Psoas muscle (tissue), 8 donors: ENCODE data around the gene SART3. TPM values are rescaled to one million over a fixed set of nuclear protein-coding genes. Genes with fewer than 3 reads are reported as not detected.

ENCODE experiments used
- ATAC-seq, 4 donors: fragments of 200-7000 bp; cut with Tn5 transposase; one replicate each; pipeline ENCODE4 v1.9.1; 2020; ENCODE audit warnings: moderate library complexity in 3 of 4, mild to moderate bottlenecking in 2 of 4
- DNase-seq, 2 donors: peaks; one replicate each; pipeline ENCODE4 v3.0.0-alpha.2; 2020
- H3K27ac ChIP-seq: fragments of 200-600 bp; one replicate; pipeline ENCODE4 v1.8.0; 2022
- H3K27me3 ChIP-seq, 3 donors: fragments of 200-600 bp in 1 of 3; one replicate each; pipeline versions ENCODE4 v1.6.1 to v1.8.0; 2013 to 2022; ENCODE audit warnings: low read length in 2 of 3, mild to moderate bottlenecking in 2 of 3, moderate library complexity in 1 of 3; ENCODE audit not compliant: insufficient read depth in 3 of 3
- H3K36me3 ChIP-seq, 2 donors: fragments of 200-600 bp in 1 of 2; one replicate each; pipeline versions ENCODE4 v1.6.1 to v1.8.0; 2013 to 2022; ENCODE audit warnings: low read depth in 1 of 2, mild to moderate bottlenecking in 1 of 2, moderate library complexity in 1 of 2; ENCODE audit not compliant: insufficient read depth in 1 of 2
- H3K4me1 ChIP-seq: fragments of 200-600 bp; one replicate; pipeline ENCODE4 v1.8.0; 2022
- H3K4me3 ChIP-seq: fragments of 200-600 bp; one replicate; pipeline ENCODE4 v1.8.0; 2022; ENCODE audit warnings: mild to moderate bottlenecking
- H3K9me3 ChIP-seq: fragments of 200-600 bp; one replicate; pipeline ENCODE4 v1.8.0; 2022
- CTCF ChIP-seq: fragments of 200-600 bp; IDR thresholded peaks from one replicate; pipeline ENCODE4 v1.8.0; 2022; ENCODE audit warnings: antibody characterized with exemption
- WGBS, 3 donors: extraction: QIAGEN DNeasy Blood & Tissue Kit; methylation state at CpG; one replicate each; pipeline versions ENCODE4 v1.1.6 to v1.1.7; 2013; 5-methylcytosine and 5-hydroxymethylcytosine counted together
- intact Hi-C, 2 donors: fragments of 100-400 bp; cut with DNase I; formaldehyde crosslinking; loops; one replicate each; pipeline versions ENCODE4 v1.11.0 to v1.14.2; 2022
- polyA plus RNA-seq, 3 donors: library from polyadenylated mRNA; stranded (reverse); fragments of 200-250 nt; gene quantifications; one replicate each; pipeline ENCODE4 v1.2.3, GENCODE V29; 2013
- total RNA-seq, 4 donors: library from RNA; stranded (reverse); fragmentation: NEBNext Ultra II Directional in 2 of 4; extraction: Animal tissue kit (Norgen Biotek cat#: 25700) in 2 of 4; gene quantifications; one replicate each; pipeline versions ENCODE4 v1.2.1 to v1.2.4, GENCODE V29; 2021 to 2023
- donor health status: healthy with polysubstance abuse.
- donor health status: DM: no; HTN: no; CAD: no; lungs with moderate emphysema.
- donor health status: Bipolar disorder and iron deficiency.
- donor health status: healthy.
- donor health status: DM: yes; HTN: yes; CAD: no.
- donor health status: DM: no; HTN: no; CAD: no.
- donor health status: DM: no; HTN: no; CAD: no.
- donor health status: DM: yes; HTN: yes; CAD: no.

SART3 gene
- total and polyA plus RNA-seq, 7 donors, result 13.4 to 35.3 (median 24.2) TPM

GRCh38 chr12:108477881-108478259, 83.1 kb downstream of the SART3 start:
- H3K4me1 ChIP-seq, result no peaks in the 10 kb centered on the region
- 65 to 70% (median 68%) methylated on average over 6 of the region's 6 CpGs for WGBS, 3 donors
- TF ChIP-seq CTCF, result no peak
- H3K27ac ChIP-seq, result no peak overlapping the region
- no peaks in the 10 kb centered on the region for H3K36me3 ChIP-seq
- no peak overlapping the region for H3K4me3 ChIP-seq
- H3K27me3 ChIP-seq, result peaks cover 0 to 2% (median 0%) of the 10 kb centered on the region in 3 donors
- intact Hi-C loops, result no loop called here
- no peaks in the 10 kb centered on the region for H3K9me3 ChIP-seq
- DNase-seq (no peak), ATAC-seq (no peak)

- no peak for TF ChIP-seq CTCF
- WGBS, 3 donors, result 74 to 76% (median 75%) methylated on average over 11 of the region's 11 CpGs
- Histone ChIP-seq H3K4me1 (no peaks in the 10 kb centered on the region), H3K4me3 (no peak overlapping the region), H3K27me3 (peaks cover 0 to 6% (median 0%) of the 10 kb centered on the region in 3 donors), H3K9me3 (no peaks in the 10 kb centered on the region), H3K27ac (no peak overlapping the region), H3K36me3 (no peaks in the 10 kb centered on the region)
- DNase-seq, result no peak
- intact Hi-C loops, result no loop called here
- no peak for ATAC-seq
Observed at GRCh38 chr12:108477055-108477880, 83.7 kb downstream of the SART3 start.

GRCh38 chr12:108475396-108475795, 85.6 kb downstream of the SART3 start:
- DNase-seq, result no peak
- Histone ChIP-seq H3K27me3 (peaks cover 0 to 6% (median 0%) of the 10 kb centered on the region in 3 donors), H3K27ac (no peak overlapping the region), H3K9me3 (no peaks in the 10 kb centered on the region), H3K4me3 (no peak overlapping the region), H3K4me1 (no peaks in the 10 kb centered on the region), H3K36me3 (no peaks in the 10 kb centered on the region)
- 59 to 69% (median 66%) methylated on average over 2 of the region's 2 CpGs for WGBS, 3 donors
- ATAC-seq, result no peak
- intact Hi-C loops, result no loop called here
- TF ChIP-seq CTCF, result no peak

- ATAC-seq, result no peak
Observed at GRCh38 chr12:108473400-108474055, 87.4 kb downstream of the SART3 start.

More at GRCh38 chr12:108473400-108474055, 87.4 kb downstream of the SART3 start:
- Histone ChIP-seq H3K4me3 (no peak overlapping the region), H3K36me3 (no peaks in the 10 kb centered on the region), H3K4me1 (no peaks in the 10 kb centered on the region), H3K27me3 (peaks cover 0 to 9% (median 0%) of the 10 kb centered on the region in 3 donors), H3K27ac (no peak overlapping the region), H3K9me3 (no peaks in the 10 kb centered on the region)
- DNase-seq, result no peak
- intact Hi-C loops, result no loop called here
- no peak for TF ChIP-seq CTCF
- 67 to 72% (median 69%) methylated on average over 5 of the region's 5 CpGs for WGBS, 3 donors

Other genes with a start within 250 kb of the SART3 start
- 1 to 10 TPM; 4.4 to 7.0 (median 5.1) TPM for gene CMKLR1, start 221.9 kb downstream of the SART3 start, total RNA-seq
- gene CMKLR1, start 221.9 kb downstream of the SART3 start, polyA plus RNA-seq, result 1 to 10 TPM in 1 of 3 donors, under 1 TPM in 2; 0.94 to 2.4 (median 0.98) TPM
- 1 to 10 TPM; 1.6 to 4.2 (median 2.8) TPM for gene FICD, start 45.9 kb downstream of the SART3 start, total RNA-seq
- gene FICD, start 45.9 kb downstream of the SART3 start, polyA plus RNA-seq, result 1 to 10 TPM; 5.0 to 5.5 (median 5.1) TPM
- gene ISCU, start 1.4 kb upstream of the SART3 start, total RNA-seq, result 100 to 1,000 TPM; 148 to 225 (median 212) TPM
- gene ISCU, start 1.4 kb upstream of the SART3 start, polyA plus RNA-seq, result 100 to 1,000 TPM; 190 to 352 (median 220) TPM
- 1 to 10 TPM in 2 of 4 donors, under 1 TPM in 2; 0.25 to 2.6 (median 0.68) TPM for gene TMEM119, start 36.9 kb upstream of the SART3 start, total RNA-seq
- gene TMEM119, start 36.9 kb upstream of the SART3 start, polyA plus RNA-seq, result under 1 TPM; 0.31 to 0.99 (median 0.34) TPM
- 1 to 10 TPM; 1.5 to 2.3 (median 1.8) TPM for gene SELPLG, start 72.7 kb upstream of the SART3 start, total RNA-seq
- gene SELPLG, start 72.7 kb upstream of the SART3 start, polyA plus RNA-seq, result 1 to 10 TPM in 2 of 3 donors, under 1 TPM in 1; 0.62 to 3.8 (median 1.2) TPM
- gene CORO1C, start 170.3 kb upstream of the SART3 start, total RNA-seq, result 10 to 100 TPM; 32.4 to 67.1 (median 59.2) TPM
- 10 to 100 TPM; 16.9 to 40.5 (median 19.4) TPM for gene CORO1C, start 170.3 kb upstream of the SART3 start, polyA plus RNA-seq